CD14-positive monocyte (primary cell): Measurements from ENCODE around the gene HAVCR2. TPM values are rescaled to one million over a fixed set of nuclear protein-coding genes. Genes with fewer than 3 reads are reported as not detected.

Experiments used
- DNase-seq, 3 donors: peaks; one replicate each; pipeline ENCODE4 v3.0.0-alpha.2; 2011 to 2022
- H2AFZ ChIP-seq: 2 replicates; pipeline ENCODE4 v1.6.0; 2012; ENCODE audit warnings: mild to moderate bottlenecking, low read depth, low read length, inconsistent platforms; ENCODE audit not compliant: insufficient read depth, poor library complexity, severe bottlenecking
- H3K27ac ChIP-seq, 2 donors: 1 replicate in 1 of 2; 2 replicates in 1 of 2; pipeline ENCODE4 v1.5.1; 2012 to 2013; ENCODE audit warnings: low read length in 2 of 2, control low read depth in 1 of 2, inconsistent platforms in 1 of 2, low read depth in 1 of 2, mild to moderate bottlenecking in 1 of 2
- H3K27me3 ChIP-seq, 2 donors: one replicate each; pipeline versions ENCODE4 v1.6.0 to v1.6.1; 2011 to 2013; ENCODE audit warnings: low read length in 2 of 2; ENCODE audit not compliant: control insufficient read depth in 2 of 2, insufficient read depth in 2 of 2
- H3K36me3 ChIP-seq, 2 donors: replicated peaks in 1 of 2; 1 replicate in 1 of 2; 2 replicates in 1 of 2; pipeline versions ENCODE4 v1.5.1 to v1.6.1; 2012 to 2013; ENCODE audit warnings: low read length in 2 of 2, control low read depth in 1 of 2, inconsistent platforms in 1 of 2, mild to moderate bottlenecking in 1 of 2; ENCODE audit not compliant: insufficient read depth in 2 of 2, control insufficient read depth in 1 of 2
- H3K4me1 ChIP-seq, 2 donors: 1 replicate in 1 of 2; 2 replicates in 1 of 2; pipeline versions ENCODE4 v1.5.1 to v1.6.1; 2012 to 2013; ENCODE audit warnings: low read length in 2 of 2, control low read depth in 1 of 2, inconsistent platforms in 1 of 2, mild to moderate bottlenecking in 1 of 2, moderate library complexity in 1 of 2; ENCODE audit not compliant: insufficient read depth in 2 of 2, control insufficient read depth in 1 of 2
- H3K4me2 ChIP-seq: replicated peaks from 2 replicates; pipeline ENCODE3; 2012; ENCODE audit warnings: low read length, moderate library complexity, mild to moderate bottlenecking; ENCODE audit not compliant: poor library complexity, severe bottlenecking; ENCODE audit errors: extremely low read depth
- H3K4me3 ChIP-seq, 3 experiments: fragments of 200-600 bp in 1 of 3; sonication (generic) in 1 of 3; replicated peaks in 1 of 3; 1 replicate in 2 of 3; 2 replicates in 1 of 3; pipeline ENCODE4 v1.5.1; 2011 to 2013; ENCODE audit warnings: low read length in 3 of 3, mild to moderate bottlenecking in 3 of 3, control low read depth in 2 of 3, low read depth in 2 of 3, inconsistent platforms in 1 of 3, moderate library complexity in 1 of 3
- H3K79me2 ChIP-seq: 2 replicates; pipeline ENCODE4 v1.6.0; 2012; ENCODE audit warnings: mild to moderate bottlenecking, control low read depth, inconsistent platforms, low read length, moderate library complexity; ENCODE audit not compliant: insufficient read depth
- H3K9ac ChIP-seq: 2 replicates; pipeline ENCODE4 v1.6.0; 2017; ENCODE audit warnings: low read length, mild to moderate bottlenecking; ENCODE audit not compliant: insufficient read depth, poor library complexity, severe bottlenecking
- H3K9me3 ChIP-seq, 2 donors: replicated peaks in 1 of 2; 1 replicate in 1 of 2; 2 replicates in 1 of 2; pipeline versions ENCODE4 v1.5.1 to v1.6.1; 2012 to 2013; ENCODE audit warnings: low read length in 2 of 2, control low read depth in 1 of 2; ENCODE audit not compliant: control insufficient read depth in 1 of 2, insufficient read depth in 1 of 2
- H4K20me1 ChIP-seq: 2 replicates; pipeline ENCODE4 v1.6.0; 2012; ENCODE audit warnings: mild to moderate bottlenecking, low read length, control low read depth, moderate library complexity; ENCODE audit not compliant: insufficient read depth
- H3K27ac Mint-ChIP-seq, 7 donors: one replicate each; pipeline ENCODE4 v1.8.0; 2020; ENCODE audit warnings: mild to moderate bottlenecking in 7 of 7, mixed read lengths in 7 of 7, moderate library complexity in 6 of 7, inconsistent platforms in 2 of 7
- H3K27me3 Mint-ChIP-seq, 3 donors: one replicate each; pipeline ENCODE4 v1.8.0; 2021 to 2022; ENCODE audit warnings: low read depth in 3 of 3, mild to moderate bottlenecking in 3 of 3, mixed read lengths in 3 of 3, moderate library complexity in 3 of 3, inconsistent platforms in 1 of 3
- H3K36me3 Mint-ChIP-seq, 2 donors: one replicate each; pipeline ENCODE4 v1.8.0; 2020; ENCODE audit warnings: mixed read lengths in 2 of 2, inconsistent platforms in 1 of 2, mild to moderate bottlenecking in 1 of 2
- H3K4me1 Mint-ChIP-seq: one replicate; pipeline ENCODE4 v1.8.0; 2020; ENCODE audit warnings: mild to moderate bottlenecking, mixed read lengths
- H3K4me3 Mint-ChIP-seq, 2 donors: one replicate each; pipeline ENCODE4 v1.8.0; 2020; ENCODE audit warnings: mild to moderate bottlenecking in 2 of 2, mixed read lengths in 2 of 2, moderate library complexity in 1 of 2
- H3K9me3 Mint-ChIP-seq, 7 donors: one replicate each; pipeline ENCODE4 v1.8.0; 2020 to 2022; ENCODE audit warnings: mixed read lengths in 7 of 7, mild to moderate bottlenecking in 6 of 7, moderate library complexity in 6 of 7, inconsistent platforms in 2 of 7
- CTCF ChIP-seq: fragments of 200-600 bp; IDR thresholded peaks from one replicate; pipeline ENCODE4 v1.8.0; 2022; ENCODE audit warnings: antibody characterized with exemption, mild to moderate bottlenecking
- WGBS: methylation state at CpG from one replicate; pipeline ENCODE4 v1.1.5; 2013; ENCODE audit warnings: missing lambda C conversion rate; ENCODE audit not compliant: insufficient coverage; 5-methylcytosine and 5-hydroxymethylcytosine counted together
- intact Hi-C, 2 donors: fragments of 100-400 bp; cut with micrococcal nuclease; formaldehyde crosslinking; loops; one replicate each; pipeline versions ENCODE4 v1.15.0 to v1.15.1; 2023
- polyA plus RNA-seq, 3 donors: library from polyadenylated mRNA; depleted of rRNA in 1 of 3; unstranded in 2 of 3; stranded (reverse) in 1 of 3; fragments of 300-500 nt in 2 of 3; fragments of >200 nt in 1 of 3; fragmentation: Illumina TruSeq in 2 of 3; gene quantifications; 1 replicate in 2 of 3; 2 replicates in 1 of 3; pipeline ENCODE4 v1.2.3, GENCODE V29; 2012 to 2021

HAVCR2 gene
- polyA plus RNA-seq, 3 donors, result 33.1 to 56.8 (median 45.0) TPM

GRCh38 chr5:157088342-157088990 lies 20.4 kb downstream of the HAVCR2 start:
- Histone ChIP-seq H3K4me1 (no peaks in the 10 kb centered on the region), H3K27ac (peak overlapping the region in 1 of 2 donors; percentile 17), H3K27me3 (no peaks in the 10 kb centered on the region), H3K9ac (no peak overlapping the region), H4K20me1 (peaks cover 5% of the 10 kb centered on the region), H3K4me3 (no peak overlapping the region), H3K79me2 (no peaks in the 10 kb centered on the region), H2AFZ (no peak overlapping the region), H3K36me3 (peaks cover 73 to 76% of the 10 kb centered on the region in 2 donors), H3K9me3 (no peaks in the 10 kb centered on the region), H3K4me2 (no peak overlapping the region)
- no peak overlapping the region for H3K4me3 Mint-ChIP-seq
- peaks cover 70 to 80% of the 10 kb centered on the region in 2 donors for H3K36me3 Mint-ChIP-seq
- DNase-seq, result no peak
- intact Hi-C loops, result loop anchor here in 1 of 2 donors (5.0 kb wide), 1 partner anchor 44 kb away; no protein-coding TSS in a partner anchor
- peak overlapping the region in 1 of 7 donors; percentile 26 for H3K27ac Mint-ChIP-seq
- no peaks in the 10 kb centered on the region for H3K9me3 Mint-ChIP-seq
- no peak for TF ChIP-seq CTCF
- 100% methylated on average over 1 of the region's 3 CpGs for WGBS
- H3K4me1 Mint-ChIP-seq, result peaks cover 3% of the 10 kb centered on the region
- peaks cover 0 to 1% (median 0%) of the 10 kb centered on the region in 3 donors for H3K27me3 Mint-ChIP-seq

GRCh38 chr5:157086751-157087359 lies 22.0 kb downstream of the HAVCR2 start:
- TF ChIP-seq CTCF, result no peak
- peaks cover 71 to 78% of the 10 kb centered on the region in 2 donors for H3K36me3 Mint-ChIP-seq
- intact Hi-C loops, result loop anchor here in 1 of 2 donors (5.0 kb wide), 1 partner anchor 45 kb away; no protein-coding TSS in a partner anchor

More at GRCh38 chr5:157086751-157087359, 22.0 kb downstream of the HAVCR2 start:
- H3K27me3 Mint-ChIP-seq, result peaks cover 0 to 1% (median 0%) of the 10 kb centered on the region in 3 donors
- H3K9me3 Mint-ChIP-seq, result no peaks in the 10 kb centered on the region
- no peak overlapping the region for H2AFZ ChIP-seq
- H4K20me1 ChIP-seq, result peaks cover 5% of the 10 kb centered on the region
- peak overlapping the region in 1 of 7 donors; percentile 54 for H3K27ac Mint-ChIP-seq
- H3K9ac ChIP-seq, result no peak overlapping the region
- H3K27ac ChIP-seq, result no peak overlapping the region
- H3K4me1 ChIP-seq, result no peaks in the 10 kb centered on the region
- no peak for DNase-seq
- no peak overlapping the region for H3K4me2 ChIP-seq
- no peaks in the 10 kb centered on the region for H3K27me3 ChIP-seq
- no peaks in the 10 kb centered on the region for H3K79me2 ChIP-seq
- H3K9me3 ChIP-seq, result no peaks in the 10 kb centered on the region
- peaks cover 58 to 74% of the 10 kb centered on the region in 2 donors for H3K36me3 ChIP-seq
- H3K4me3 Mint-ChIP-seq, result no peak overlapping the region
- H3K4me1 Mint-ChIP-seq, result peaks cover 3% of the 10 kb centered on the region
- no peak overlapping the region for H3K4me3 ChIP-seq
- WGBS, result 90% methylated on average over 2 of the region's 8 CpGs
